ENCODE measurements around the gene ASIC4. TPM values are rescaled to one million over a fixed set of nuclear protein-coding genes. Genes with fewer than 3 reads are reported as not detected.

ASIC4 gene
- total and polyA plus RNA-seq, 2 of the 4 experiments (the other 2 are of a cell fraction), result 0.10 TPM; not detected in 1

- Histone ChIP-seq H3K9ac (ENCODE audit: low read depth, low read length) (peak overlapping the region; percentile 91), H3K79me1 (ENCODE audit: low read depth in 1 of 2, low read length in 2 of 2) (peaks cover 18 to 32% of the 10 kb centered on the region in 2 experiments), H2AK5ac (ENCODE audit: low read depth, low read length) (peak overlapping the region; percentile 40), H3K36me3 (ENCODE audit: control insufficient read depth, insufficient read depth, low read length) (peaks cover 19% of the 10 kb centered on the region), H2BK5ac (ENCODE audit: low read depth, low read length, poor library complexity, severe bottlenecking) (peak overlapping the region; percentile 89), H3K4me1 (ENCODE audit: control insufficient read depth, insufficient read depth, low read length) (peaks cover 15% of the 10 kb centered on the region), H4K91ac (ENCODE audit: insufficient read depth, low read depth, low read length) (peak overlapping the region; percentile 96), H2AFZ (replicated peaks; ENCODE audit: low read length, poor library complexity) (no peak overlapping the region), H3K14ac (replicated peaks; ENCODE audit: low read depth, low read length) (peak overlapping the region; percentile 100), H3K4ac (ENCODE audit: low read depth, low read length) (peak overlapping the region; percentile 99), H3K4me3 (ENCODE audit: insufficient read depth, low read depth, low read length) (peak overlapping the region; percentile 62), H3K56ac (ENCODE audit: extremely low read depth, insufficient read depth, low read length) (peak overlapping the region; percentile 93), H3K9me3 (ENCODE audit: control insufficient read depth, insufficient read depth, low read length) (no peaks in the 10 kb centered on the region), H3K23ac (ENCODE audit: low read depth, low read length) (peak overlapping the region; percentile 97), H4K20me1 (ENCODE audit: insufficient read depth, low read length) (no peaks in the 10 kb centered on the region), H2AK9ac (replicated peaks; ENCODE audit: low read depth, low read length, poor library complexity) (peak overlapping the region; percentile 88), H4K5ac (ENCODE audit: low read depth, low read length) (peak overlapping the region; percentile 63; the same call in 1 of the 2 replicates), H3K18ac (ENCODE audit: low read depth, low read length) (0 out of 2 replicates have a peak overlapping the region, but pooled peaks have one; percentile 3), H4K8ac (ENCODE audit: low read depth in 2 of 2, low read length in 2 of 2) (peak overlapping the region; percentile 75 to 97), H3K27me3 (ENCODE audit: control insufficient read depth, insufficient read depth, low read length) (no peaks in the 10 kb centered on the region; the same call in 1 of the 2 replicates), H3K4me2 (ENCODE audit: low read depth, low read length) (peak overlapping the region; percentile 75), H2BK120ac (ENCODE audit: low read depth, low read length) (no peak overlapping the region), H3K27ac (ENCODE audit: insufficient read depth, low read length) (0 out of 2 replicates have a peak overlapping the region, but pooled peaks have one; percentile 12), H3K9me1 (ENCODE audit: insufficient read depth, low read length) (peaks cover 12% of the 10 kb centered on the region), H2BK20ac (ENCODE audit: low read depth, low read length) (no peak overlapping the region), H2BK15ac (ENCODE audit: low read depth, low read length) (no peak overlapping the region)
- TF ChIP-seq CHD1 (IDR thresholded peaks at IDR 0.05; ENCODE audit: low read depth, low read length), result no peak
- TF ChIP-seq POLR2A (IDR thresholded peaks at IDR 0.05; ENCODE audit: low read depth, low read length), result no peak
- TF ChIP-seq USF2 (IDR thresholded peaks at IDR 0.05; ENCODE audit: low read depth, low read length), result no peak
- TF ChIP-seq BHLHE40 (IDR thresholded peaks at IDR 0.05; ENCODE audit: low read depth, low read length), result no peak
- TF ChIP-seq RAD21 (IDR thresholded peaks at IDR 0.05; ENCODE audit: low read length), result no peak
- TF ChIP-seq CEBPB (IDR thresholded peaks at IDR 0.05; ENCODE audit: low read depth, low read length), result no peak
- no peak for TF ChIP-seq FOS (IDR thresholded peaks at IDR 0.05; ENCODE audit: low read depth, low read length)
- TF ChIP-seq SMC3 (IDR thresholded peaks at IDR 0.05; ENCODE audit: low read depth, low read length), result no peak
- 43% methylated on average over 1 of the region's 1 CpG; no CpG with 5 or more reads in 1 of the 2 experiments for WGBS, 2 experiments (ENCODE audit: extremely low coverage in 2 of 2, insufficient read length in 1 of 2)
- ATAC-seq (ENCODE audit: low read depth) (no peak), DNase-seq (no peak)
- dilution Hi-C loops (cut with HindIII; ENCODE audit: low sequenced_read_pairs, unreplicated experiment) (no loop called here), intact Hi-C loops (cut with micrococcal nuclease) (loop anchor here (2.0 kb wide), 1 partner anchor 39 kb away; no protein-coding TSS in a partner anchor), in situ Hi-C loops (cut with MboI; ENCODE audit: low sequenced_read_pairs) (no loop called here)
- POLR2A ChIA-PET (ENCODE audit: unreplicated experiment), result no interaction called here
- BruUV-seq (replicated peaks), result no TSS peak
- CTCF ChIA-PET, result interaction anchor here (4.1 kb wide), 1 partner anchor 10 kb away, joined by 28 read pairs; no protein-coding TSS in a partner anchor
These were observed 14.7 kb upstream of the ASIC4 start for GRCh38 chr2:219499555-219499954.
